ENCODE measurements around the gene ZC2HC1B. TPM values are rescaled to one million over a fixed set of nuclear protein-coding genes. Genes with fewer than 3 reads are reported as not detected.
"Not testable (repeated sequence)": the region's sequence is repeated elsewhere in the genome, so short reads cannot be mapped to it uniquely, and the experiment has no call there.

ZC2HC1B gene
- total RNA-seq, 4 donors from 2014 or later: not detected

DNA sequence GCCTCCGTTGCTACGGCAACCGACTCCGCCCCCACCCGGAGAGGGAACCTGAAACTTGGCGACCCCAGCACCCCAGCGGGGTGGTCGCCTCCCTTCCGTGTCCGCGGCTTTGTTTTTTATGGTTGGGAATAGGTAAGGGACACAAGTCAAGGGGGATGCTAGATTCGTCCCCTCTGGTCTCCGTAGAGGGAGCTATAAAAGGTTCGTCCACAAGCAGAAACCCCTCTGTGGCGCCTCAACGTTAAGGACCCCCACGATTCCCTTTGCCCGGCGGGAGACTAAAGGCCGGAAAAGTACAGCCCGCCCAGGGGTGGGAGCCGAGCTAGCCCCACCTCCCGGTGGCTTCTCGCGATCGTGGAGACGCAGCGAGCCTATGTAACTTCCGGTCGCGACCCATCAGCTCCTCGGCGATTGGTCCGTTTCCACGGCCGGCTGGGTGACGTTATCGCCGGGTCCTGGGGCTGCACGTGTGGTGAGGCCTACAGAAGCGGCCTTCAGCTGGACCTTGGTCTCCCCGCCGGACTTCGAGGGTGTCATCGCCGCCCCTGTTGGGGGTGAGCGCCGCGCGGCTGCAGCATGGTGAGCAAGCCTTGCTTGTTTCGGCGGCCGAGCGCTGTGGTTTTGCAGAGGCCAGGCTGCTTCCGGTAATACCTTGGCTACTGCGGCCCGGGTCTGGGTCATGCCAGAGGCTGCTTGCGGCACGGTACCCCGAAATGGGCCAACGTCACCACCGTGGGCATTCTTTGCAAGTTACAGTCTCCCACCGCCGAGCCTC, 21.2 kb upstream of the ZC2HC1B start, which contains the start of gene LTV1:
Gene LTV1, plus strand, starts transcription at position 437 of the 775 bp plus-strand sequence. Its CDS starts 140 bp downstream, at position 577.
- intact Hi-C loops (cut with DNase I; ENCODE audit: low total_unique reads): no loop called here
- peak within 1 kb of the TSS; percentile 79 for H3K4me3 ChIP-seq (ENCODE audit: low read depth, poor library complexity, severe bottlenecking)
- 0 to 1% methylated on average over 41 to 47 of the region's 64 CpGs for WGBS, 2 donors
- DNase-seq (ENCODE audit: low spot score in 2 of 2): peak; percentile 96 to 99
- no peak for TF ChIP-seq POLR2A (IDR thresholded peaks at IDR 0.05)
- TF ChIP-seq CTCF (IDR thresholded peaks at IDR 0.05): peak in 1 of 3 donors; percentile 27

DNA sequence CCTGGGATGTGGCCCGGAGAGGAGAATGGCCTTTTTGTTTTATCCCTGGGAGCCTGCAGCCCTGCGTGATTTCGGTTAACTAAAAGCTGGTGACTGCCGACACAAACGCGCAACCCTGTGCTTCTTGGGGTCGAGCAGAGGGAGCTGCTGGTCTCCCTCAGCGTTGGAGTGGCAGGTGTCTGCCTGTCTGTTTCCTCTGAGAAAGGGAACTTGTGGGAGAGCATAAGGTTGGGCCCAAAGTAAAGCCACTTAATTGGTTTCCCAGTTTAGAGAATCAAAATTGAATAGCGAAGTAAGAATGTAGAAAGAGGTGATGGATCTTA, 20.6 kb upstream of the ZC2HC1B start:
- H3K4me3 ChIP-seq (ENCODE audit: low read depth, poor library complexity, severe bottlenecking): peak overlapping the region; percentile 79
- 1% methylated on average over 9 of the region's 9 CpGs for WGBS, 2 donors
- no peak for DNase-seq (ENCODE audit: low spot score in 2 of 2)
- intact Hi-C loops (cut with DNase I; ENCODE audit: low total_unique reads): no loop called here
- no peak for TF ChIP-seq CTCF (IDR thresholded peaks at IDR 0.05)
- TF ChIP-seq POLR2A (IDR thresholded peaks at IDR 0.05): no peak

- 8 to 18% methylated on average over 4 of the region's 4 CpGs for WGBS, 2 donors
- TF ChIP-seq CTCF (IDR thresholded peaks at IDR 0.05) (no peak), POLR2A (IDR thresholded peaks at IDR 0.05) (no peak)
- intact Hi-C loops (cut with DNase I; ENCODE audit: low total_unique reads): no loop called here
- peak overlapping the region; percentile 79 for H3K4me3 ChIP-seq (ENCODE audit: low read depth, poor library complexity, severe bottlenecking)
- no peak for DNase-seq (ENCODE audit: low spot score in 2 of 2)
These were observed 20.3 kb upstream of the ZC2HC1B start for GRCh38 chr6:143844006-143844405.

GRCh38 chr6:143845033-143845432, 19.2 kb upstream of the ZC2HC1B start:
- intact Hi-C loops (cut with DNase I; ENCODE audit: low total_unique reads): no loop called here
- 74 to 94% methylated on average over 5 of the region's 5 CpGs for WGBS, 2 donors
- no peak for DNase-seq (ENCODE audit: low spot score in 2 of 2)
- H3K4me3 ChIP-seq (ENCODE audit: low read depth, poor library complexity, severe bottlenecking): no peak overlapping the region
- TF ChIP-seq POLR2A (IDR thresholded peaks at IDR 0.05) (no peak), CTCF (IDR thresholded peaks at IDR 0.05) (no peak)

- DNase-seq (ENCODE audit: low spot score in 2 of 2); intact Hi-C loops (cut with DNase I; ENCODE audit: low total_unique reads); H3K4me3 ChIP-seq (ENCODE audit: low read depth, poor library complexity, severe bottlenecking): not testable (repeated sequence)
- 97 to 100% methylated on average over 3 of the region's 3 CpGs for WGBS, 2 donors
These were observed 12.6 kb upstream of the ZC2HC1B start for GRCh38 chr6:143851706-143852105.

- DNase-seq (ENCODE audit: low spot score in 2 of 2); intact Hi-C loops (cut with DNase I; ENCODE audit: low total_unique reads); H3K4me3 ChIP-seq (ENCODE audit: low read depth, poor library complexity, severe bottlenecking): not testable (repeated sequence)
- 97 to 100% methylated on average over 1 of the region's 1 CpG for WGBS, 2 donors
These were observed 9.2 kb upstream of the ZC2HC1B start for GRCh38 chr6:143855057-143855456.

DNA sequence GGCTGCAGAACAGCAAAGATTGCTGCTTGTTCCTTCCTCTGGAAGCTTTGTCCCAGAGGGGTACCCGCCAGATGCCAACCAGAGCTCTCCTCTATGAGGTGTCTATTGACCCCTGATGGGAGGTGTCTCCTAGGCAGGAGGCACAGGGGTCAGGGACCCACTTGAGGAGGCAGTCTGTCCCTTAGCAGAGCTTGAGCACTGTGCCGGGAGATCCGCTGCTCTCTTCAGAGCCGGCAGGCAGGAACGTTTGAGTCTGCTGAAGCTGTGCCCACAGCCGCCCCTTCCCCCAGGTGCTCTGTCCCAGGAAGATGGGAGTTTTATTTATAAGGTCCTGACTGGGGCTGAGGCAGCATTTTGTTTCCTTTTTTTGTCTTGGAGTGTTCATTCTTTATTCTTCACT, 7.5 kb upstream of the ZC2HC1B start:
- H3K4me3 ChIP-seq (ENCODE audit: low read depth, poor library complexity, severe bottlenecking); intact Hi-C loops (cut with DNase I; ENCODE audit: low total_unique reads); DNase-seq (ENCODE audit: low spot score in 2 of 2): not testable (repeated sequence)
- 95 to 98% methylated on average over 6 of the region's 6 CpGs for WGBS, 2 donors
